ENCODE measurements around the gene KXD1. TPM values are rescaled to one million over a fixed set of nuclear protein-coding genes. Genes with fewer than 3 reads are reported as not detected.
A peak's percentile ranks its signal among the peaks of the same experiment; 100 is the strongest.

KXD1 gene
- total and polyA plus RNA-seq, 4 experiments from 2014 or later: 88.8 to 95.6 (median 94.8) TPM

- Mint-ChIP-seq H3K36me3 (peaks cover 0 to 5% of the 10 kb centered on the region in 2 donors), H3K9me3 (no peaks in the 10 kb centered on the region), H3K27me3 (no peaks in the 10 kb centered on the region), H3K4me3 (peak overlapping the region in 6 of 8 donors; percentile 5 to 93 (median 42)), H3K4me1 (peaks cover 18 to 43% (median 32%) of the 10 kb centered on the region in 4 donors), H3K27ac (peak overlapping the region in 6 of 7 donors; percentile 43 to 93 (median 84))
- peak overlapping the region; percentile 67 for H3K27ac ChIP-seq (ENCODE audit: low read depth, low read length)
- DNase-seq: no peak
- intact Hi-C loops (cut with micrococcal nuclease): loop anchor here (5.0 kb wide), 1 partner anchor 110 kb away; no protein-coding TSS in a partner anchor
- peaks cover 34% of the 10 kb centered on the region for H3K4me1 ChIP-seq (ENCODE audit: insufficient read depth, low read length)
- CTCF ChIA-PET (ENCODE audit: partially characterized antibody): interaction anchor here (0.7 to 4.9 kb wide), 16 partner anchors 15 to 318 kb away, joined by 3 to 58 read pairs (median 8); partner anchors contain the start of genes ELL, FKBP8, KXD1 and UBA52
- POLR2A ChIA-PET (ENCODE audit: partially characterized antibody): interaction anchor here (0.8 to 6.3 kb wide), 15 partner anchors 9 to 504 kb away, joined by 3 to 122 read pairs (median 6); partner anchors contain the start of genes COPE, CRLF1, DDX49 and ELL
- H3K36me3 ChIP-seq (ENCODE audit: insufficient read depth, low read length): peaks cover 4% of the 10 kb centered on the region
- no peaks in the 10 kb centered on the region for H3K9me3 ChIP-seq (ENCODE audit: control insufficient read depth in 1 of 2, low read length in 2 of 2)
- no peaks in the 10 kb centered on the region for H3K27me3 ChIP-seq (ENCODE audit: insufficient read depth, low read length)
- no peak overlapping the region for H3K4me3 ChIP-seq (ENCODE audit: low read length in 2 of 2)
These were observed 29.9 kb downstream of the KXD1 start for GRCh38 chr19:18587561-18587960.

GRCh38 chr19:18587962-18588610 lies 30.4 kb downstream of the KXD1 start:
- DNase-seq: no peak
- peak overlapping the region; percentile 67 for H3K27ac ChIP-seq (ENCODE audit: low read depth, low read length)
- H3K4me3 Mint-ChIP-seq: peak overlapping the region; percentile 82 to 93 (median 88)
- H3K9me3 Mint-ChIP-seq: no peaks in the 10 kb centered on the region
- H3K9me3 ChIP-seq (ENCODE audit: control insufficient read depth in 1 of 2, low read length in 2 of 2): no peaks in the 10 kb centered on the region
- no peaks in the 10 kb centered on the region for H3K27me3 Mint-ChIP-seq
- H3K36me3 ChIP-seq (ENCODE audit: insufficient read depth, low read length): peaks cover 4% of the 10 kb centered on the region
- ChIA-PET POLR2A (ENCODE audit: partially characterized antibody) (interaction anchor here (0.8 to 6.3 kb wide), 32 partner anchors 10 to 841 kb away, joined by 3 to 122 read pairs (median 6); partner anchors contain the start of genes COPE, CRLF1, DDX49 and ELL), CTCF (ENCODE audit: partially characterized antibody) (interaction anchor here (0.9 to 4.9 kb wide), 22 partner anchors 14 to 319 kb away, joined by 3 to 58 read pairs (median 7); partner anchors contain the start of genes ELL, FKBP8, KXD1 and UBA52)
- H3K36me3 Mint-ChIP-seq: peaks cover 0 to 5% of the 10 kb centered on the region in 2 donors
- intact Hi-C loops (cut with micrococcal nuclease): loop anchor here (1.0 to 5.0 kb wide), 2 partner anchors 17 to 111 kb away; partner anchors contain the start of gene UBA52
- H3K27ac Mint-ChIP-seq: peak overlapping the region; percentile 80 to 96 (median 92)
- H3K4me3 ChIP-seq (ENCODE audit: low read length in 2 of 2): peak overlapping the region; percentile 47 to 79
- peaks cover 18 to 43% (median 32%) of the 10 kb centered on the region in 4 donors for H3K4me1 Mint-ChIP-seq
- peaks cover 34% of the 10 kb centered on the region for H3K4me1 ChIP-seq (ENCODE audit: insufficient read depth, low read length)
- no peaks in the 10 kb centered on the region for H3K27me3 ChIP-seq (ENCODE audit: insufficient read depth, low read length)

- H3K4me3 ChIP-seq (ENCODE audit: low read length in 2 of 2): peak within 1 kb of the TSS; percentile 47 to 79
- H3K27me3 ChIP-seq (ENCODE audit: insufficient read depth, low read length): no peaks in the 10 kb centered on the region
- Mint-ChIP-seq H3K27me3 (no peaks in the 10 kb centered on the region), H3K4me3 (peak within 1 kb of the TSS; percentile 82 to 93 (median 89)), H3K9me3 (no peaks in the 10 kb centered on the region), H3K4me1 (peaks cover 21 to 48% (median 35%) of the 10 kb centered on the region in 4 donors), H3K36me3 (peaks cover 0 to 6% of the 10 kb centered on the region in 2 donors), H3K27ac (peak within 1 kb of the TSS; percentile 83 to 96 (median 92))
- intact Hi-C loops (cut with micrococcal nuclease): loop anchor here (1.0 to 5.0 kb wide), 6 partner anchors 17 to 331 kb away; partner anchors contain the start of genes COPE, DDX49 and UBA52
- ChIA-PET CTCF (ENCODE audit: partially characterized antibody) (interaction anchor here (0.9 to 4.9 kb wide), 35 partner anchors 8 to 270 kb away, joined by 3 to 58 read pairs (median 5); partner anchors contain the start of genes ELL, FKBP8, KXD1 and TMEM59L), POLR2A (ENCODE audit: partially characterized antibody) (interaction anchor here (0.7 to 6.3 kb wide), 39 partner anchors 10 to 841 kb away, joined by 3 to 122 read pairs (median 5); partner anchors contain the start of genes COPE, DDX49, ELL and FKBP8)
- DNase-seq: peak; percentile 86 to 95 (median 87)
- H3K4me1 ChIP-seq (ENCODE audit: insufficient read depth, low read length): peaks cover 36% of the 10 kb centered on the region
- no peaks in the 10 kb centered on the region for H3K9me3 ChIP-seq (ENCODE audit: control insufficient read depth in 1 of 2, low read length in 2 of 2)
- peak within 1 kb of the TSS; percentile 67 for H3K27ac ChIP-seq (ENCODE audit: low read depth, low read length)
- peaks cover 4% of the 10 kb centered on the region for H3K36me3 ChIP-seq (ENCODE audit: insufficient read depth, low read length)
These were observed 31.1 kb downstream of the KXD1 start, which contains the start of gene REX1BD for GRCh38 chr19:18588611-18589379. Gene REX1BD, plus strand, starts transcription at chr19:18588798. Its CDS starts 4 bp downstream, at chr19:18588802.

DNA sequence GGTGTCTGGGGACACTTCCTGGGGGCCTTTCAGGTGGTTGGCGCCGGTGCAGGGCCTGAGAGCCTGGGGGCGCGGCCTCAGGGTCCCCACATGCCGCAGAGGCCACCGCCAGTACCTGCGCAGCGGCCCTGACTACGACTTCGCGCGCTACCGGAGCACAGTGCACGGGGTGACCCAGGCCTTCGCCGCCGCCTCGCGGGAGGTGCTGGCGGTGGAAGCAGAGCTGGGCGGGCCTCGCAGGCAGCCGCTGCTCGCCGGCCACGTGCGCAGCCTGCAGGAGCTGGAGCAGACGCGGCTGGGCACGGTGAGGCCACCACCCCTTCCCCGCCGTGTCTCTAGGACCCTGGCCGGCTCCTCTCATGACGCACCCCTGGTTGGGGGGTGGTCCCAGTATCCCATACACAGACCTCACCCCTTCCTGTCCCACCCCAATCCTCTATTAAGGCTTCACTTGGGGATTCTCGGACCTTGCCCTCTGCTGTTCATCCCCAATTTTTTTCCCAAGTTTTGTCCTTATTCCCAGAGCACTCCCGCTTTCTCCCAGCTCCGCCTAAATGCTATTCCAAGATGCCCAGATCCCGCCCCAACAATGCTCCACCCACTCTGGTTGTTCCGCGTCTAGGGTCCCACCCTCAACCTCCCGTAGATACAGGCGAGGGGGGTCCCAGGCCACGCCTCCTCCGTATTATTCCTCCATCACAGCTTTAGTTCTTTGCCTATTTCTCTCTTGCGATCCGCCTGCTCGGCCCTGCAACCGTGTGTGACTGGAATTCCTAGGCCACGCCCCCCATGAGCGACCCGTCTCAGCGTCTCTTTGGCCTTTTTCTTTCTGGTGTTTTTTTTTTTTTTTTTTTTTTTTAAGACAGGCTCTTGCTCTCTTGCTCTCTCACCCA lies 32.0 kb downstream of the KXD1 start:
- Histone ChIP-seq H3K9me3 (ENCODE audit: control insufficient read depth in 1 of 2, low read length in 2 of 2) (no peaks in the 10 kb centered on the region), H3K27me3 (ENCODE audit: insufficient read depth, low read length) (no peaks in the 10 kb centered on the region), H3K36me3 (ENCODE audit: insufficient read depth, low read length) (peaks cover 4% of the 10 kb centered on the region), H3K4me1 (ENCODE audit: insufficient read depth, low read length) (peaks cover 39% of the 10 kb centered on the region), H3K27ac (ENCODE audit: low read depth, low read length) (peak overlapping the region; percentile 67), H3K4me3 (ENCODE audit: low read length in 2 of 2) (peak overlapping the region; percentile 47 to 79)
- H3K36me3 Mint-ChIP-seq: peaks cover 0 to 6% of the 10 kb centered on the region in 2 donors
- CTCF ChIA-PET (ENCODE audit: partially characterized antibody): interaction anchor here (0.9 to 4.9 kb wide), 32 partner anchors 9 to 269 kb away, joined by 3 to 58 read pairs (median 5); partner anchors contain the start of genes ELL, FKBP8, KXD1 and TMEM59L
- H3K9me3 Mint-ChIP-seq: no peaks in the 10 kb centered on the region
- no peaks in the 10 kb centered on the region for H3K27me3 Mint-ChIP-seq
- peak overlapping the region; percentile 83 to 96 (median 92) for H3K27ac Mint-ChIP-seq
- intact Hi-C loops (cut with micrococcal nuclease): loop anchor here (1.0 to 5.0 kb wide), 5 partner anchors 45 to 330 kb away; partner anchors contain the start of genes COPE and DDX49
- POLR2A ChIA-PET (ENCODE audit: partially characterized antibody): interaction anchor here (0.6 to 6.3 kb wide), 33 partner anchors 13 to 842 kb away, joined by 3 to 122 read pairs (median 6); partner anchors contain the start of genes COPE, DDX49, ELL and FKBP8
- H3K4me3 Mint-ChIP-seq: peak overlapping the region; percentile 82 to 93 (median 89)
- DNase-seq: peak in 4 of 5 donors; percentile 44 to 80 (median 76)
- peaks cover 22 to 50% (median 37%) of the 10 kb centered on the region in 4 donors for H3K4me1 Mint-ChIP-seq

- H3K4me3 Mint-ChIP-seq: peak overlapping the region; percentile 52 to 93 (median 88)
- no peaks in the 10 kb centered on the region for H3K9me3 Mint-ChIP-seq
- H3K4me1 ChIP-seq (ENCODE audit: insufficient read depth, low read length): peaks cover 45% of the 10 kb centered on the region
- DNase-seq: peak in 1 of 5 donors; percentile 36
- no peaks in the 10 kb centered on the region for H3K27me3 ChIP-seq (ENCODE audit: insufficient read depth, low read length)
- no peaks in the 10 kb centered on the region for H3K9me3 ChIP-seq (ENCODE audit: control insufficient read depth in 1 of 2, low read length in 2 of 2)
- POLR2A ChIA-PET (ENCODE audit: partially characterized antibody): interaction anchor here (0.6 to 6.3 kb wide), 9 partner anchors 18 to 241 kb away, joined by 3 to 122 read pairs (median 9); partner anchors contain the start of genes ELL, KXD1, UBA52 and UPF1
- peaks cover 0 to 6% of the 10 kb centered on the region in 2 donors for H3K36me3 Mint-ChIP-seq
- intact Hi-C loops (cut with micrococcal nuclease): no loop called here
- H3K36me3 ChIP-seq (ENCODE audit: insufficient read depth, low read length): peaks cover 4% of the 10 kb centered on the region
- CTCF ChIA-PET (ENCODE audit: partially characterized antibody): interaction anchor here (1.0 to 4.9 kb wide), 12 partner anchors 22 to 257 kb away, joined by 3 to 58 read pairs (median 10); partner anchors contain the start of genes ELL, KXD1 and TMEM59L
- no peaks in the 10 kb centered on the region for H3K27me3 Mint-ChIP-seq
- H3K4me3 ChIP-seq (ENCODE audit: low read length in 2 of 2): no peak overlapping the region
- H3K27ac Mint-ChIP-seq: peak overlapping the region in 6 of 7 donors; percentile 32 to 96 (median 90)
- peaks cover 24 to 53% (median 39%) of the 10 kb centered on the region in 4 donors for H3K4me1 Mint-ChIP-seq
- H3K27ac ChIP-seq (ENCODE audit: low read depth, low read length): no peak overlapping the region
These were observed 32.9 kb downstream of the KXD1 start for GRCh38 chr19:18590273-18591272.
